SIG-M5 (cell line): ENCODE measurements around the gene EMB.
"Not testable (repeated sequence)": the region's sequence is repeated elsewhere in the genome, so short reads cannot be mapped to it uniquely, and the experiment has no call there.

Source experiments
- DNase-seq: peaks from one replicate; lab custom pipeline; 2025; lab: John Stamatoyannopoulos, UW

Gene EMB

DNA sequence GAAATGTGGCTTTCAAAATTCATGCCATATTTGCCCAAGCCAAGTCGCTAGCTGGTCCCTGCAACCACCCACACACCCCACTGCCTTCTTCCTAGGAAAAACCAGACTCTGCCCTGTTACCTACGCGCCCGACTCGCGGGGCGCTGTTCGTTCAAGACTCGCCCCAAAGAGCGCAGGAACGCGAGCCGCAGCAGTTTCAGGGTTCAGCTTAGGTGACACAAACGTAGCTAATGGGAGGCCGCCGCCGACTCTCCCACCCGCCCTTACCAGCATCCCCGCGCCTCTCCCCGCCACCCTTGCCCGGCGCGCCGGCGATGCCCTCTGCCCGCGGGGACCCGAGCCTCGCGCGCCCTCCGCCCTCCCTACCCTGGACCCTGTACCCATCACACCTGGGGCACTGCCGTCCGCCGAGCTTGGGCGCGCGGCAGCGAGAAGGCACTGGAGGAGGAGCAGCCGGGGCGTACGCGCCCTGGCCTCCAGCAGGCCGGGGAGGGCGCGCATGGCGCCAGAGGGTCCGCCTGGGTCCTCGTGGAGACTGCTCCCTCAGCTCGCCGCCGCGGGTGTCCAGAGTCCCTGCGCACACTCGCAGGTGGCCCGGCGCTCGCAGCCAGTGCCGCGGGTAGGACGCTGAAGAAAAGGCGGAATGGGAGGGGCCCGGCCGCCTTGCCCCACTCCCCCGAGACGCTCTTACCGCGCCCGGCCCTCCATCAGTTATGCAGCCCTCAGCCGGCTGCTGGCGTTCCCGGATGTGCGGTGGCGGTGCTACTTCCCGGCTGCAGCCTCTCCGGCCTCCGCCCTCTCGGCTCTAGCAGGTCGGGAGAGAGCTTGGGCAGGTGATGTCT lies at the start of gene EMB:
EMB (minus strand) TSS at position 638 of the 842 bp plus-strand sequence; CDS start at position 501, 137 bp downstream.
- DNase-seq: peak; percentile 12

DNA sequence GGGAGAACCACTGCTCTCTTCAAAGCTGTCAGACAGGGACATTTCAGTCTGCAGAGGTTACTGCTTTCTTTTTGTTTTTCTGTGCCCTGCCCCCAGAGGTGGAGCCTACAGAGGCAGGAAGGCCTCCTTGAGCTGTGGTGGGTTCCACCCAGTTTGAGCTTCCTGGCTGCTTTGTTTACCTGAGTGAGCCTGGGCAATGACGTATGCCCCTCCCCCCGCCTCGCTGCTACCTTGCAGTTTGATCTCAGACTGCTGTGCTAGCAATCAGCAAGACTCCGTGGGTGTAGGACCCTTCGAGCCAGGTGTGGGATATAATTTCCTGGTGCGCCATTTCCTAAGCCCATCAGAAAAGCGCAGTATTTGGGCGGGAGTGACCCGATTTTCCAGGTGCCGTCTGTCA lies 48.4 kb upstream of the EMB start:
- not testable (repeated sequence) for DNase-seq

- DNase-seq: not testable (repeated sequence)
Measured at GRCh38 chr5:50478790-50479189, 37.7 kb upstream of the EMB start.

DNA sequence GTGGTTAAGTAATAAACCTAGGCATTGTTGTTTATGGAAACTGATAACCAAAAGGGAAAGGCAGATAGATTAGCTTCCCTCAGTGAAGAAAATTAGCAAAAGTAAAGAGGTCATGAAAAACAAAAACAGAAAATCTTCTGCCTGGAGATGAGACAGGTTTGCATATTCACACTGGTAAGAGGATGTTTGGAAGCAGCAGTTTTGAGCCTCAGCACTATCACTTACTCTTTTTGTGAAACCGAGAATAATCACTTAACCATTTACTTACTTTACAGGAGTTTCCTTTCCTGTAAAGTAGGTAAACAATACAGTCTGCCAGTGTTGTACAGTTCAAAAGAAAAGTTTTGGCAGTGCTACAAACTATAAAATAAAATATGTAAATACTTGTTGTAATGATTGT lies 35.5 kb upstream of the EMB start:
- no peak for DNase-seq

- DNase-seq: not testable (repeated sequence)
Measured at GRCh38 chr5:50465015-50465414, 23.9 kb upstream of the EMB start.

DNA sequence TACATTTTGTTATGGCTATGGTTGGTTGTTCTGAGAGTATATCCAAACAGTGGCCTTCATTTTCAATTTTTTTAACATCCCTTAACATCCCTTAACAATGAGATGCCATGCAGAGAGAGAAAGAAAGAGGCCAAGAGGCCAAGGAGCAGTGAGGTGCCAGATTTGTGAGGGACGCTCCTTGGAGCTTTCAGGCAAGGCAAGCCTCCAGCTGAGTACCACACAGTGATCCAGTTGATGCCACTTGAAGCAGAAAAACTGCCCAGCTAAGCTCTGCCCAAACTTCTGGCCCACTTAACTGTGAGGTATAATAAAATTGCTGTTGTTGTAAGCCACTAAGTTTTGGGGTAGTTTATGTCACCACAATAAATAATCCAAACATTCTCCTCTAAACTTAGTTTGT lies 22.6 kb upstream of the EMB start:
- no peak for DNase-seq

- no peak for DNase-seq
Measured at GRCh38 chr5:50463047-50463446, 22.0 kb upstream of the EMB start.

- not testable (repeated sequence) for DNase-seq
Measured at GRCh38 chr5:50462579-50462978, 21.5 kb upstream of the EMB start.

- not testable (repeated sequence) for DNase-seq
Measured at GRCh38 chr5:50458372-50458771, 17.3 kb upstream of the EMB start.

GRCh38 chr5:50449241-50449640 lies 8.2 kb upstream of the EMB start:
- not testable (repeated sequence) for DNase-seq

DNA sequence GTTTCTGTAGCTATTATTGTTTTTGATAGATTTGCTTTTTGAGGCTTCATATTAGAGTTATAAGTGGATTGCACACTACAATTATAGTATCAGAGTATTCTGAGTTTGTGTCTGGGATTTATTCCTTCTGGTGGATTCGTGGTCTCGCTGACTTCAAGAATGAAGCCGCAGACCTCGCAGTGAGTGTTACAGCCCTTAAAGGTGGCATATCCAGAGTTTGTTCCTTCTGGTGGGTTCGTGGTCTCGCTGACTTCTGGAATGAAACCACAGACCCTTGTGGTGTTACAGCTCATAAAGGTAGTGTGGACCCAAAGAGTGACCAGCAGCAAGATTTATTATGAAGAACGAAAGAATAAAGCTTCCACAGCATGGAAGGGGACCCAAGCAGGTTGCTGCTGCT lies 6.9 kb upstream of the EMB start:
- DNase-seq: no peak

DNA sequence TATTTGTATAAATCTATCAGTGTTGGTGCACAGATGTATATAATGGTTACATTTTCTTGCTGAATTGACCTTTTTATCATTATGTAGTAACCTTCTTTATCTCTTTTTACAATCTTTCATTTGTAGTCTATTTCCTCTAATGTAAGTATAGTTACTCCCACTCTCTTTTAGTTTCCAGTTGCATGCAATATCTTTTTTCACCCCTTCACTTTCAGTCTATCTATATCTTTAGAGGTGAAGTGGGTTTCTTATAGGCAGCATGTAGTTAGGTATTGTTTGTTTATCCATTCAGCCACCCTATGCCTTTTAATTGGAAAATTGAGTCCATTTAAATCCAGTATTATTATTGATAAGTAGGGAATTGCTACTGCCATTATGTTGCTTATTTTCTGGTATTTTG lies 6.1 kb upstream of the EMB start:
- DNase-seq: no peak

GRCh38 chr5:50445296-50445949 lies 4.3 kb upstream of the EMB start:
- DNase-seq: peak; percentile 59

DNA sequence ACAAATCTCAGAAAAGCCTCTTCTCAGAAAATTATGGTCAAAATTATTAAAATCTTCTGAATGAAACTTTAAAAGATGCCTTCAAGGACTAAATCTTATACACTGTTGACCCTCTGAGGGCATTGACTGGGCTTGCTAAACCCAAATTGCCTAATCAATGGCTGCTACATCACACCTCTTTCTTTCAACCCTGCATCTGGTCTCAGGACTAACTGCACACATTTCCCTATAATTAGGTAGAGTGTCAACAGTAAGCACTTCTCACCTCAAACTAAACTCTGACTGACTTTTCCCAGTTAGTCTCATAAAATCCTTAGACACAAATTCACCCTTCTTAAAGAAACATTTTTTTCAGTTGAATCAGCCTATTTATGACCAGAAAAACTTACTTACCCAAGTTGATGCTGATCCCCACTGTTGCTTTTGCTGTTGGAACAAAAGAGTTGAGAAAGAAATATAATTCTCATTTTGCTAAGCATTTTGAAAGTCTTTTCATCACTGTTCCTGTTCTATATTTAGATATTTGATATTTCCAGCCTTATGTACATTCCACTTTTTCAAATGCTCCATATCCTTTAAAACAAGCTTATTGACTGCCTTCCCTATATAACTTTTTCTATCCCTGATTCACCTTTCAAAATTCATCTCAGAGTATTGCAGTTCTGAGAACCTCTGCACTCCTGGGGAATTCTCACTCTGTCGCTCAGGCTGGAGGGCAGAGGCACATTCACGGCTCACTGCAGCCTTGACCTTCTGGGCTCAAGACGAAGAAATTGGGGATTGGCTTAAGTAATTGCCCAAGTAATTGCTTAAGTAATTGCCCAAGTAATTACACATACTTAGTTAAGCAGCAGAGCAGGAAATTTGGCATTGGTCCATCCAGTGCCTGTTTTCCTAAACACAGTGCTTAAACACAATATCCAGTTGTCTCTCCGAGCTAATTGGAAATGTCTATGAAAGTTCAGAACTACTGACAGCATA lies 1.8 kb upstream of the EMB start:
- not testable (repeated sequence) for DNase-seq

DNA sequence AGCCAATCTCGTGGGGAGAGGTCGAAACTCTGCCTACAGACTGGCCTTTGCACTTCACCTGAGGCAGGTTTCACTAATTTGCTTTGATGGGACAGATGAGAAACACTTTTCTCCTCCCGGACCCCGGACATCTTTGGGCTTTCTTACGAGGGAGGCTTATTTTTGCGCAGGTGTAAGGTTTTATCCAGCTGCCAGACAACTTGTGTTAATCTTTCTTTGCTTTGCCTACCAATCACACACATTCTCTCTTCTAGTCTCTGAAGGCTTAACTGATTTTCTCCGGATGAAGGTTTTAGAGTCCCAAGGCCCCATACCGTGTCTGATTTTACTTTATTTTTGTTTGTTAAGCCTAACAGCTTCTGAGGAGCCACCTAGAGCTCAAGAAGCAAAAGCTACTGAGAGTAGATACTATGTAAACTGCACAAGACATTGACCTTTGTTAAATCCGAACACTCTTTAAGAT lies 436 bp upstream of the EMB start:
- DNase-seq: no peak

DNA sequence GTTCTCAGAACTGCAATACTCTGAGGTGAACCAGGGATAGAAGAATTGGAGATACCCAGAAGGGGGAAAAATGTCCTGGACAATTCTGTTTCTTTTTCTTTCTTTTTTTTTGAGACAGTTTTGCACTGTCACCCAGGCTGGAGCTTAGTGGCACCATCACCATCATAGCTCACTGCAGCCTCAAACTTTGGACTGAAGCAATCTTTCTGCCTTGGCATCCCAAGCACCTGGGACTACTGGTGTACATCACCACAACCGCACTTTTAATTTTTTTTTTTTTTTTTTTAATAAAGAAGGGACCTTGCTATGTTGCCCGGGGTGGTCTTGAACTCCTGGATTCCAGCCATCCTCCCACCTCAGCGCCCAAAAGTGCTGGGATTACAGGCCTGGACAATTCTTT lies 1.9 kb downstream of the EMB start:
- no peak for DNase-seq

DNA sequence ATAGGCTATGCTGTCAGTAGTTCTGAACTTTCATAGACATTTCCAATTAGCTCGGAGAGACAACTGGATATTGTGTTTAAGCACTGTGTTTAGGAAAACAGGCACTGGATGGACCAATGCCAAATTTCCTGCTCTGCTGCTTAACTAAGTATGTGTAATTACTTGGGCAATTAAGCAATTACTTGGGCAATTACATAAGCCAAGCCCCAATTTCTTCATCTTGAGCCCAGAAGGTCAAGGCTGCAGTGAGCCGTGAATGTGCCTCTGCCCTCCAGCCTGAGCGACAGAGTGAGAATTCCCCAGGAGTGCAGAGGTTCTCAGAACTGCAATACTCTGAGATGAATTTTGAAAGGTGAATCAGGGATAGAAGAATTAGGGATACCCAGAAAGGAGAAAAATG lies 3.0 kb downstream of the EMB start:
- DNase-seq: not testable (repeated sequence)

GRCh38 chr5:50435168-50435567 lies 5.9 kb downstream of the EMB start:
- no peak for DNase-seq

- not testable (repeated sequence) for DNase-seq
Measured at GRCh38 chr5:50431133-50431904, 9.8 kb downstream of the EMB start.

DNA sequence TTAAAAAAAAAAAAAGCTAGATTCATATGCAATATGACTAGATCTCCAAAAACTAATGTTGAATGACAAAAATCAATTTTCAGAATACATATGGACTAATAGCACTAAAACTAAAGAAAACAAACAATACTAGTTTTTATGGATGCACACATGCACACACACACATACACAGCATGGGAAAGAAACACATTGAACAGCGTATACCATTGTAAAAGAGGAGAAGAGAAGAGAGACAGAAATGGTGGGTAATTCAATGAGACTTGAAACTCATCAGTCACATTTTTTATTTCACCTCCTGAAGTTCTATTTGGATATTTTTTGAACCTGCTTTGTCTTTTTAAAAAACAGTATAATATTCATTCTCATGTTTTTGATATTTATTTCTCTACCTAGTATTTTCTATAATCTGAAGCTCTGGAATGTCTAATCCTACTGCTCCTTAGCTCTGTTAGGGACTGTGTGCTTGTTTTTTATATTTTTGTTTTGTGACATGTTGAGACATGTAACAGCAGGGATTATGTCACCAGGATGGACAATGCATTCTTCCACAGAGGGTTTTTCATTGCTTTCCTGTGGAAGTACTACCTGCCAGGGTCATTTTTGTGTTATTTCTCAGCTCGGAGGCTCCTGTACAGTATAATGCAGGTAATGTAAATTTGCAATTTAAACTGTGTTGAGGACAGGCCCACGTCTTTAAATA lies 17.8 kb downstream of the EMB start:
- not testable (repeated sequence) for DNase-seq
